Measurements from ENCODE around the gene GRM7. TPM values are rescaled to one million over a fixed set of nuclear protein-coding genes. Genes with fewer than 3 reads are reported as not detected.

GRM7 gene
- total RNA-seq, 2 experiments from 2014 or later, result not detected

DNA sequence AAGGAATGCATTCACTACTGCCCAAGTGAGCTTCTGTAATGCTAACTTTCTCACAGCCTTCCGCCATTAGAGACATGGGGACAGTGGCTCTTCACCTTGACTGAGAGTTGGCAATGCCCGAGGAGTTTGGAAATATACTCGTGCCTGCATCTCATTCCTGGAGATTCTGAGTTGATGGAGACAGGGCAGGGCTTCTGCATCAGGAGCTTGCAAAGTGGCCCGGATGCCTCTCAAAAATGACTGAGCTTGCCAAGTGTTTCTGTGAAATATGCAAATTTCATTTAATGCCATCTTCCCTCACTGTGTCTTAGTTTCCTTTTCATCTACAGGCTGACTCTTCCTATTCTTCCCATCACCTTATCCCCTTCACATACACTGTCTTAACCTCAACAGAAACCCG, 346.2 kb downstream of the GRM7 start:
- H3K36me3 Mint-ChIP-seq (ENCODE audit: low read depth), result no peaks in the 10 kb centered on the region
- no peak overlapping the region for H3K4me3 Mint-ChIP-seq
- H3K27ac Mint-ChIP-seq, result no peak overlapping the region
- ChIA-PET POLR2A (interaction anchor here (0.6 kb wide), 1 partner anchor 1899 kb away, joined by 5 read pairs; no protein-coding TSS in a partner anchor), CTCF (interaction anchor here (0.6 to 0.8 kb wide), 2 partner anchors 60 to 712 kb away, joined by 3 to 4 read pairs; no protein-coding TSS in a partner anchor)
- H3K27me3 Mint-ChIP-seq, result peaks cover 4% of the 10 kb centered on the region
- DNase-seq, result no peak
- H3K9me3 Mint-ChIP-seq (ENCODE audit: low read depth), result peaks cover 2% of the 10 kb centered on the region
- peaks cover 4% of the 10 kb centered on the region for H3K4me1 Mint-ChIP-seq
- intact Hi-C loops (cut with DNase I, micrococcal nuclease), result loop anchor here in 1 of 2 experiments (10.0 kb wide), 1 partner anchor 58 kb away; no protein-coding TSS in a partner anchor
- ATAC-seq, result no peak

GRCh38 chr3:7207928-7208327, 347.0 kb downstream of the GRM7 start:
- ChIA-PET CTCF (no interaction called here), POLR2A (no interaction called here)
- DNase-seq, result no peak
- no peaks in the 10 kb centered on the region for H3K36me3 Mint-ChIP-seq (ENCODE audit: low read depth)
- H3K9me3 Mint-ChIP-seq (ENCODE audit: low read depth), result peaks cover 2% of the 10 kb centered on the region
- peaks cover 4% of the 10 kb centered on the region for H3K27me3 Mint-ChIP-seq
- H3K27ac Mint-ChIP-seq, result no peak overlapping the region
- H3K4me3 Mint-ChIP-seq, result no peak overlapping the region
- H3K4me1 Mint-ChIP-seq, result peaks cover 4% of the 10 kb centered on the region
- intact Hi-C loops (cut with DNase I, micrococcal nuclease), result loop anchor here in 1 of 2 experiments (10.0 kb wide), 1 partner anchor 57 kb away; no protein-coding TSS in a partner anchor
- ATAC-seq, result no peak

- no peak overlapping the region for H3K4me3 Mint-ChIP-seq
- no peak overlapping the region for H3K27ac Mint-ChIP-seq
- ATAC-seq, result peak; percentile 71
- intact Hi-C loops (cut with DNase I, micrococcal nuclease), result loop anchor here in 1 of 2 experiments (10.0 kb wide), 1 partner anchor 56 kb away; no protein-coding TSS in a partner anchor
- ChIA-PET POLR2A (interaction anchor here (0.6 kb wide), 1 partner anchor 545 kb away, joined by 3 read pairs; no protein-coding TSS in a partner anchor), CTCF (interaction anchor here (0.6 kb wide), 1 partner anchor 667 kb away, joined by 3 read pairs; no protein-coding TSS in a partner anchor)
- no peak for DNase-seq
- no peaks in the 10 kb centered on the region for H3K36me3 Mint-ChIP-seq (ENCODE audit: low read depth)
- H3K9me3 Mint-ChIP-seq (ENCODE audit: low read depth), result no peaks in the 10 kb centered on the region
- H3K4me1 Mint-ChIP-seq, result peaks cover 4% of the 10 kb centered on the region
- peaks cover 4% of the 10 kb centered on the region for H3K27me3 Mint-ChIP-seq
Measured at GRCh38 chr3:7209098-7209497, 348.2 kb downstream of the GRM7 start.

DNA sequence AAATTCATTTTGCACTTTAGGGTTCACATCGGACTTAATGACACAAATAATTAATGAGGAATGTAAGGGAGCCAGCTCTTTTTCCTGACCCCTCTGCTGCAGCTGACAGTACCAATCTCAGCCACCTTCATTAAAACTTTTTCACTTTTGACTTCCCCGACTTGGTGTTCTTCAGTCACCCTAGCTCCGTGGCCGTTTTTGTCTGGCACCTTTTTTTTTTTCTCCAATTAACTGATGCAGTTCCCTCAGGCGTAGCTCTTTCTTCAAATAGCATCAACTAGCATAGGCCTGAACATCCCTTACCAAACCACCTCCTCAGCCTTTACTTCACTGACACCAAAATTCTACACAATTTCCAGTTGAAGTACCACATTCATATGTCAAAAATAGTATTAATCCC, 350.8 kb downstream of the GRM7 start:
- no peak for DNase-seq
- Mint-ChIP-seq H3K4me3 (no peak overlapping the region), H3K9me3 (ENCODE audit: low read depth) (no peaks in the 10 kb centered on the region), H3K27ac (no peak overlapping the region), H3K27me3 (peaks cover 4% of the 10 kb centered on the region), H3K36me3 (ENCODE audit: low read depth) (no peaks in the 10 kb centered on the region), H3K4me1 (peaks cover 4% of the 10 kb centered on the region)
- ChIA-PET POLR2A (no interaction called here), CTCF (interaction anchor here (0.6 kb wide), 1 partner anchor 715 kb away, joined by 3 read pairs; no protein-coding TSS in a partner anchor)
- intact Hi-C loops (cut with DNase I, micrococcal nuclease), result no loop called here
- no peak for ATAC-seq

DNA sequence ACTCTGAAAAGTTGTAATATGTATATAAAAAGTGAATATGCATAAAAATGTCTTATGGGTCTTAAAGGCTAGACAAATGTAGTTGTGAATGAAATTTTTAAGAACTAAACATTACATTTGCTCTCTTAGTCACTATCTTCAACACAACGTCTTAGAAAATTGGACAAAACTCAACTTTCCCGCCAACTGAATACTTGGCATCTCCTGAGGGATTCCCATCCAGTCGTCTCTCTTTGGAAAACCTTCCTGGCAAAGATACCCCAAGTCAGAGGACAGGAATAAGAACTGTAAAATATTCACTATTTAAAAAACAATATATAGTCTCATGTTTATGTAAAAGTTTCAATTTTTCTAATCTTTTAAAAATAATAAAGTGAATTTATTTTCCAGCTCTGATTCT, 354.8 kb downstream of the GRM7 start:
- no peak for DNase-seq
- CTCF ChIA-PET, result no interaction called here
- intact Hi-C loops (cut with DNase I, micrococcal nuclease), result no loop called here
- Mint-ChIP-seq H3K9me3 (ENCODE audit: low read depth) (no peaks in the 10 kb centered on the region), H3K27ac (no peak overlapping the region), H3K27me3 (no peaks in the 10 kb centered on the region), H3K4me3 (no peak overlapping the region), H3K4me1 (no peaks in the 10 kb centered on the region), H3K36me3 (ENCODE audit: low read depth) (no peaks in the 10 kb centered on the region)
- no peak for ATAC-seq
- POLR2A ChIA-PET, result no interaction called here

GRCh38 chr3:7226393-7226792, 365.5 kb downstream of the GRM7 start:
- no peak for DNase-seq
- no peak for ATAC-seq
- CTCF ChIA-PET, result no interaction called here
- no peaks in the 10 kb centered on the region for H3K4me1 Mint-ChIP-seq
- H3K9me3 Mint-ChIP-seq (ENCODE audit: low read depth), result peaks cover 1% of the 10 kb centered on the region
- H3K36me3 Mint-ChIP-seq (ENCODE audit: low read depth), result no peaks in the 10 kb centered on the region
- intact Hi-C loops (cut with DNase I, micrococcal nuclease), result no loop called here
- H3K27me3 Mint-ChIP-seq, result no peaks in the 10 kb centered on the region
- H3K4me3 Mint-ChIP-seq, result no peak overlapping the region
- POLR2A ChIA-PET, result no interaction called here
- no peak overlapping the region for H3K27ac Mint-ChIP-seq

DNA sequence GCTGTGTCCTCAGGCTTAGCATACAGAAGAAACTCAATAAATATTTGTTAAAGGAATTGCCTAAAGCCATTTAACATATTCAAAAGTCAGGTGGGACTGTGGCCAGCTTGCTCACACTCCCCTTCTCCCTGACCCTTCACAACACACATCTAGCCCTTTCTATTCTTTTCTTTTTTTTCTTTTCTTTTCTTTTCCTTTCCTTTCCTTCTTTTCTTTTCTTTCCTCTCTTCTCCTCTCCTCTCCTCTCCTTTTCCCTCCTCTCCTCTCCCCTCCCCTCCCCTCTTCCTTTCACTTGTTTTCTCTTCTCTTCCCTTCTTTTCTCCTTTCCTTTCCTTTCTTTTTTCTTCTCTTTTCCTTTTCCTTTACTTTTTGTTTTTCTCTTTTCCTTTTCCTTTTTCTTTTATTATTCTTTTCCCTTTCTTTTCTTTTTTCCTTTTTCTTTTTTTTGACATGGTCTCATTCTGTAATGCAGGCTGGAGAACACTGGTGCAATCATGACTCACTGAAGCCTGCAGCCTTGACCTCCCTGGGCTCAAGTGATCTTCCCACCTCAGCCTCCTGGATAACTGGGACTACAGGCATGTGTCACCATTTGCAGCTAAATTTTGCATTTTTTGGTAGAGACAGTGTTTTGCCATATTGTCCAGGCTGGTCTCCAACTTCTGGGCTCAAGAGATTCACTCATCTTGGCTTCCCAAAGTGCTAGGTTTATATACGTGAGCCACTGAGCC, 377.8 kb downstream of the GRM7 start:
- ChIA-PET POLR2A (no interaction called here), CTCF (no interaction called here)
- no peaks in the 10 kb centered on the region for H3K36me3 Mint-ChIP-seq (ENCODE audit: low read depth)
- H3K27me3 Mint-ChIP-seq, result no peaks in the 10 kb centered on the region
- H3K27ac Mint-ChIP-seq, result no peak overlapping the region
- no peak overlapping the region for H3K4me3 Mint-ChIP-seq
- intact Hi-C loops (cut with DNase I, micrococcal nuclease), result no loop called here
- H3K4me1 Mint-ChIP-seq, result no peaks in the 10 kb centered on the region
- ATAC-seq (no peak), DNase-seq (no peak)
- peaks cover 3% of the 10 kb centered on the region for H3K9me3 Mint-ChIP-seq (ENCODE audit: low read depth)

DNA sequence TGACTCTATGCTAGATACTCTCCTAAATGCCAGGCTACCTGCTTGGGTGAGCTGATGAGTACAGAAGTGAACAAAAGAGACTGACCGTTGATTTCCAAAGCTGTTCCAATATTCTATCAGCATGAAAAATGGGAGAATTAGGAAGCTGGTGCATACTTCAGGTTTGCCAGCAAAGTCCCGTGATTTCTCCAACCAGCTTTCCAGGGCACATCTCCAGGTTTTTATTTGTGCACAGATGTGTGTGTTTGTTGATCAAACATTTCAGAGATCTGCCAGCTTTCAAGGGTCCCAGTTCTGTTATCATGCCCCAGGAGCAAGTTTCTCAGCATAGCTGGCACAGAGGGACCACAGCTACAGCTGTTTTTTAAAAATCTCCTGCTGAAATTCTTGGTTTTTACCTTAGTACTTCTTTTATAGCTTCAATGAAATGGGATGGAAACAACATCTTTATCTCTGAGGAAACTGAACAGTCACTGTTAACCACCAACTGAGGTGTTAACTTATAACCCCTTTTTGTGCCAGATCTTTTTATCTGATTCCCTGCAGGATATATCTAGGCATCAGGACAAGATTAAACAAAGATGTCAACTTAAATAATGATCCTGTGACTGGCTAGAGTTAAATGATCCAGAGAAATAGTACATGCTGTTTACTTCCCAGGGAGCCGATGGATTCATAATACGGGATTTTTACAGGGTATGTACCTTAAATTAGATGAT, 380.8 kb downstream of the GRM7 start:
- H3K27ac Mint-ChIP-seq, result no peak overlapping the region
- intact Hi-C loops (cut with DNase I, micrococcal nuclease), result no loop called here
- ATAC-seq, result no peak
- ChIA-PET CTCF (interaction anchor here (0.7 kb wide), 1 partner anchor 10 kb away, joined by 3 read pairs; no protein-coding TSS in a partner anchor), POLR2A (no interaction called here)
- no peaks in the 10 kb centered on the region for H3K36me3 Mint-ChIP-seq (ENCODE audit: low read depth)
- H3K4me3 Mint-ChIP-seq, result no peak overlapping the region
- peaks cover 2% of the 10 kb centered on the region for H3K27me3 Mint-ChIP-seq
- H3K9me3 Mint-ChIP-seq (ENCODE audit: low read depth), result peaks cover 3% of the 10 kb centered on the region
- DNase-seq, result no peak
- no peaks in the 10 kb centered on the region for H3K4me1 Mint-ChIP-seq

DNA sequence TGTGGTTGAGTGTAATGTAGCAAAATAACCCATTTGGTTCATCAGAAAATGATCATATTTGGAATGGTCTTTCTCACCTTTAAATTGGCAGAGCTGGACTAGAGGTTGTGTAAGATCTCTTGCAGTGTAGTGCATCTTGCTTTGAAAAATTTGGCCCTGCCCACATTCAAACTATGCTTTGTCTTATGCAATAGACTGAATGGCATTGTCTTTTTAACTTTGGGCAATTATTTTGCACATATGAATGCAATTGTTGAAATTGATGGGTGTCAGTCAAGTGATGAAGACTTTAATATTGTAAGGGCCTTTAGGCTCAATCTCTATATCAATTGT, 381.4 kb downstream of the GRM7 start:
- no peak overlapping the region for H3K4me3 Mint-ChIP-seq
- ATAC-seq (no peak), DNase-seq (no peak)
- peaks cover 2% of the 10 kb centered on the region for H3K27me3 Mint-ChIP-seq
- POLR2A ChIA-PET, result no interaction called here
- CTCF ChIA-PET, result no interaction called here
- no peaks in the 10 kb centered on the region for H3K4me1 Mint-ChIP-seq
- no peaks in the 10 kb centered on the region for H3K36me3 Mint-ChIP-seq (ENCODE audit: low read depth)
- intact Hi-C loops (cut with DNase I, micrococcal nuclease), result no loop called here
- no peak overlapping the region for H3K27ac Mint-ChIP-seq
- H3K9me3 Mint-ChIP-seq (ENCODE audit: low read depth), result peaks cover 2% of the 10 kb centered on the region

DNA sequence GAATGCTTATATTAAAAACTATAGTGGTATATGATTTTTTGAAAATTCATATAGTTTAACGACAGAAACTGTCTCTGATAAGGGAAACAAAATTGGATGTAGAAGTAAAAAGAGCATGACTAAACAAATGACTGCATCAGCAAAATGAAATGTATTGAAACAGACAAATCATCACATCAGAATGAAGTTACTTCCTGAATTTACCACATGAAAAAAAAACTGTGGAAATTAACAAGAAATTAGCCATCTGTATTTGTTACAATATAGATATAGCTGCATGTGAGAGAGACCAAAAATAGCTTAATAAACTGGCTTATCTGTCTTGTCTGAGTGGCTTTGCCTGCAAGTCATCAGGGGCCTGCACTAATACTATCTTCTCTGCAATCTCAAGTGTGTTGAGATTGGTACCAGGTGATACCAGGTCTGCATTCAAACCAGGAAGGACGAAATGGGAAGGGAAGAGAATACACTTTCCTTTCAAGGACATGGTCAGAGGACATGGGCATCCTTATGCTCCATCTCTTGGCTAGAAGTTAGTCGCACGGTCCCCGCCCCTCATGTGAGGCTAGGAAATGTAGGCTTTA, 388.7 kb downstream of the GRM7 start:
- no peaks in the 10 kb centered on the region for H3K4me1 Mint-ChIP-seq
- H3K36me3 Mint-ChIP-seq (ENCODE audit: low read depth), result no peaks in the 10 kb centered on the region
- ChIA-PET CTCF (no interaction called here), POLR2A (no interaction called here)
- no peak overlapping the region for H3K27ac Mint-ChIP-seq
- H3K9me3 Mint-ChIP-seq (ENCODE audit: low read depth), result no peaks in the 10 kb centered on the region
- intact Hi-C loops (cut with DNase I, micrococcal nuclease), result no loop called here
- no peak for ATAC-seq
- no peak overlapping the region for H3K4me3 Mint-ChIP-seq
- peaks cover 2% of the 10 kb centered on the region for H3K27me3 Mint-ChIP-seq
- DNase-seq, result no peak

GRCh38 chr3:7254251-7254650, 393.3 kb downstream of the GRM7 start:
- no peak overlapping the region for H3K4me3 Mint-ChIP-seq
- ChIA-PET CTCF (interaction anchor here (0.5 kb wide), 1 partner anchor 109 kb away, joined by 3 read pairs; no protein-coding TSS in a partner anchor), POLR2A (no interaction called here)
- ATAC-seq (no peak), DNase-seq (no peak)
- H3K4me1 Mint-ChIP-seq, result no peaks in the 10 kb centered on the region
- H3K9me3 Mint-ChIP-seq (ENCODE audit: low read depth), result no peaks in the 10 kb centered on the region
- H3K36me3 Mint-ChIP-seq (ENCODE audit: low read depth), result no peaks in the 10 kb centered on the region
- intact Hi-C loops (cut with DNase I, micrococcal nuclease), result no loop called here
- H3K27ac Mint-ChIP-seq, result no peak overlapping the region
- H3K27me3 Mint-ChIP-seq, result no peaks in the 10 kb centered on the region
